Loucy (cell line): ENCODE data around the gene MAPK8IP1.

Experiments used
- H2AFZ ChIP-seq: fragments of 200-600 bp; sonication (generic); 2 replicates; pipeline ENCODE4 v1.6.0; 2016; ENCODE audit warnings: antibody characterized with exemption, mild to moderate bottlenecking, low read length, moderate library complexity
- H3F3A ChIP-seq: fragments of 200-600 bp; 2 replicates; pipeline ENCODE4 v1.6.0; 2016; ENCODE audit warnings: antibody characterized with exemption, low read depth, mild to moderate bottlenecking
- H3K27me3 ChIP-seq: fragments of 200-600 bp; sonication (generic); 2 replicates; pipeline ENCODE4 v1.6.1; 2014; ENCODE audit warnings: low read length, mild to moderate bottlenecking; ENCODE audit not compliant: insufficient read depth, poor library complexity, severe bottlenecking
- H3K36me3 ChIP-seq: fragments of 200-600 bp; sonication (generic); 2 replicates; pipeline ENCODE4 v1.6.1; 2016; ENCODE audit warnings: low read length; ENCODE audit not compliant: insufficient read depth
- H3K4me1 ChIP-seq: fragments of 200-600 bp; sonication (generic); 2 replicates; pipeline ENCODE4 v1.5.1; 2014; ENCODE audit warnings: low read length, mild to moderate bottlenecking; ENCODE audit not compliant: insufficient read depth, poor library complexity, severe bottlenecking
- H3K4me2 ChIP-seq: fragments of 200-600 bp; sonication (generic); 2 replicates; pipeline ENCODE4 v1.6.0; 2014; ENCODE audit warnings: antibody characterized with exemption, low read length, low read depth, mild to moderate bottlenecking; ENCODE audit not compliant: poor library complexity, severe bottlenecking
- H3K4me3 ChIP-seq: fragments of 200-600 bp; sonication (generic); 2 replicates; pipeline ENCODE4 v1.5.1; 2014; ENCODE audit warnings: low read length, mild to moderate bottlenecking, mixed read lengths; ENCODE audit not compliant: poor library complexity, severe bottlenecking
- H3K79me2 ChIP-seq: fragments of 200-600 bp; sonication (generic); 2 replicates; pipeline ENCODE4 v1.6.1; 2014; ENCODE audit warnings: low read length; ENCODE audit not compliant: insufficient read depth
- H3K9ac ChIP-seq: fragments of 200-600 bp; sonication (generic); 2 replicates; pipeline ENCODE4 v1.6.0; 2014; ENCODE audit warnings: mild to moderate bottlenecking, low read depth, low read length, moderate library complexity; ENCODE audit not compliant: poor library complexity, severe bottlenecking
- H3K9me2 ChIP-seq: fragments of 200-600 bp; sonication (generic); replicated peaks from 2 replicates; pipeline ENCODE4 v1.6.1; 2016; ENCODE audit warnings: low read depth, low read length, mixed read lengths
- H3K9me3 ChIP-seq: fragments of 200-600 bp; sonication (generic); 2 replicates; pipeline ENCODE4 v1.6.1; 2014; ENCODE audit warnings: mild to moderate bottlenecking, antibody characterized with exemption, low read length, low read depth; ENCODE audit not compliant: insufficient read depth
- H4K20me1 ChIP-seq: fragments of 200-600 bp; sonication (generic); 2 replicates; pipeline ENCODE4 v1.6.0; 2014; ENCODE audit warnings: antibody characterized with exemption, low read length, mild to moderate bottlenecking; ENCODE audit not compliant: insufficient read depth, poor library complexity, severe bottlenecking
- CTCF ChIP-seq: fragments of 200-600 bp; sonication (generic); conservative IDR thresholded peaks from 2 replicates; pipeline ENCODE4 v1.5.1; 2014; ENCODE audit warnings: mild to moderate bottlenecking, antibody characterized with exemption, low read length
- EZH2phosphoT487 ChIP-seq: fragments of 200-600 bp; IDR thresholded peaks from 2 replicates; pipeline ENCODE4 v1.6.1; 2018; ENCODE audit warnings: antibody characterized with exemption, mild to moderate bottlenecking, moderate library complexity, borderline replicate concordance

The MAPK8IP1 gene

GRCh38 chr11:45880772-45881570 is 4.5 kb upstream of the MAPK8IP1 start:
- peaks cover 4% of the 10 kb centered on the region for H4K20me1 ChIP-seq
- H3K9me2 ChIP-seq = no peaks in the 10 kb centered on the region
- no peak overlapping the region for H3K4me2 ChIP-seq
- no peak overlapping the region for H3K4me3 ChIP-seq
- no peak overlapping the region for H2AFZ ChIP-seq
- no peaks in the 10 kb centered on the region for H3K4me1 ChIP-seq
- no peaks in the 10 kb centered on the region for H3F3A ChIP-seq
- H3K9ac ChIP-seq = no peak overlapping the region
- H3K79me2 ChIP-seq = no peaks in the 10 kb centered on the region
- peaks cover 38% of the 10 kb centered on the region; the same call in 1 of the 2 replicates for H3K36me3 ChIP-seq
- H3K27me3 ChIP-seq = no peaks in the 10 kb centered on the region
- H3K9me3 ChIP-seq = no peaks in the 10 kb centered on the region
- TF ChIP-seq EZH2phosphoT487 (no peak), CTCF (no peak)

GRCh38 chr11:45881708-45882368 is 3.6 kb upstream of the MAPK8IP1 start:
- Histone ChIP-seq H3F3A (no peaks in the 10 kb centered on the region), H3K9me3 (no peaks in the 10 kb centered on the region), H3K9ac (no peak overlapping the region), H3K27me3 (no peaks in the 10 kb centered on the region), H3K4me3 (no peak overlapping the region), H3K36me3 (peaks cover 38% of the 10 kb centered on the region; the same call in 1 of the 2 replicates), H2AFZ (no peak overlapping the region), H4K20me1 (peaks cover 4% of the 10 kb centered on the region), H3K9me2 (no peaks in the 10 kb centered on the region), H3K4me2 (no peak overlapping the region), H3K79me2 (no peaks in the 10 kb centered on the region), H3K4me1 (no peaks in the 10 kb centered on the region)
- no peak for TF ChIP-seq CTCF
- no peak for TF ChIP-seq EZH2phosphoT487

- Histone ChIP-seq H3K4me3 (peak overlapping the region; percentile 28), H3K36me3 (peaks cover 27% of the 10 kb centered on the region; the same call in 1 of the 2 replicates), H3F3A (no peaks in the 10 kb centered on the region), H3K4me1 (no peaks in the 10 kb centered on the region), H2AFZ (no peak overlapping the region), H3K27me3 (no peaks in the 10 kb centered on the region), H3K9me3 (no peaks in the 10 kb centered on the region), H4K20me1 (peaks cover 4% of the 10 kb centered on the region), H3K79me2 (no peaks in the 10 kb centered on the region), H3K9ac (no peak overlapping the region), H3K4me2 (peak overlapping the region; percentile 54), H3K9me2 (no peaks in the 10 kb centered on the region)
- TF ChIP-seq CTCF (no peak), EZH2phosphoT487 (no peak)
Observed at GRCh38 chr11:45884596-45885185, 760 bp upstream of the MAPK8IP1 start.
